WERI-Rb-1 (cell line): ENCODE data around the gene GTF2H3.
A peak's percentile ranks its signal among the peaks of the same experiment; 100 is the strongest.

Source experiments
- DNase-seq: peaks from one replicate; pipeline ENCODE4 v3.0.0-alpha.2; 2020
- H3K27ac ChIP-seq: fragments of 250-450 bp; sonication (Bioruptor Pico); 2 replicates; pipeline ENCODE4 v1.5.1; 2020; ENCODE audit warnings: mild to moderate bottlenecking, moderate library complexity
- H3K27me3 ChIP-seq: fragments of 250-450 bp; sonication (Bioruptor Pico); 2 replicates; pipeline ENCODE4 v1.5.1; 2021; ENCODE audit warnings: mild to moderate bottlenecking, low read depth, moderate library complexity; ENCODE audit not compliant: insufficient read depth, severe bottlenecking
- H3K36me3 ChIP-seq: fragments of 250-450 bp; sonication (Bioruptor Pico); 2 replicates; pipeline ENCODE4 v1.5.1; 2020; ENCODE audit warnings: mild to moderate bottlenecking, moderate library complexity
- H3K4me3 ChIP-seq: 2 replicates; pipeline ENCODE4 v1.5.1; 2011; ENCODE audit warnings: low read depth, mild to moderate bottlenecking, control low read depth, low read length
- H3K9me3 ChIP-seq: fragments of 250-450 bp; sonication (Bioruptor Pico); 2 replicates; pipeline ENCODE4 v1.5.1; 2021; ENCODE audit warnings: mild to moderate bottlenecking, moderate library complexity; ENCODE audit not compliant: severe bottlenecking
- CTCF ChIP-seq: IDR thresholded peaks from 2 replicates; pipeline ENCODE4 v1.5.1; 2011; ENCODE audit warnings: low read depth, mild to moderate bottlenecking, control low read depth, inconsistent platforms, low read length

GTF2H3 gene

GRCh38 chr12:123621619-123622530 is 11.8 kb upstream of the GTF2H3 start:
- DNase-seq = no peak
- Histone ChIP-seq H3K4me3 (no peak overlapping the region), H3K27ac (no peak overlapping the region), H3K27me3 (no peaks in the 10 kb centered on the region), H3K9me3 (no peaks in the 10 kb centered on the region), H3K36me3 (peaks cover 92% of the 10 kb centered on the region)
- no peak for TF ChIP-seq CTCF

GRCh38 chr12:123634142-123634561 is 523 bp downstream of the GTF2H3 start:
- peak overlapping the region; percentile 84 for H3K27ac ChIP-seq
- H3K9me3 ChIP-seq = no peaks in the 10 kb centered on the region
- H3K4me3 ChIP-seq = peak overlapping the region; percentile 100
- no peak for DNase-seq
- peaks cover 26% of the 10 kb centered on the region for H3K36me3 ChIP-seq
- TF ChIP-seq CTCF = no peak
- H3K27me3 ChIP-seq = no peaks in the 10 kb centered on the region

GRCh38 chr12:123643911-123644310 is 10.3 kb downstream of the GTF2H3 start:
- Histone ChIP-seq H3K27ac (no peak overlapping the region), H3K27me3 (no peaks in the 10 kb centered on the region), H3K36me3 (peaks cover 10% of the 10 kb centered on the region), H3K9me3 (no peaks in the 10 kb centered on the region), H3K4me3 (no peak overlapping the region)
- no peak for TF ChIP-seq CTCF
- DNase-seq = no peak

GRCh38 chr12:123645380-123645779 is 11.8 kb downstream of the GTF2H3 start:
- Histone ChIP-seq H3K27me3 (no peaks in the 10 kb centered on the region), H3K36me3 (peaks cover 10% of the 10 kb centered on the region), H3K4me3 (no peak overlapping the region), H3K27ac (no peak overlapping the region), H3K9me3 (no peaks in the 10 kb centered on the region)
- no peak for DNase-seq
- TF ChIP-seq CTCF = no peak

GRCh38 chr12:123645878-123646277 is 12.2 kb downstream of the GTF2H3 start:
- no peak for TF ChIP-seq CTCF
- no peak for DNase-seq
- peaks cover 10% of the 10 kb centered on the region for H3K36me3 ChIP-seq

More at GRCh38 chr12:123645878-123646277, 12.2 kb downstream of the GTF2H3 start:
- Histone ChIP-seq H3K4me3 (no peak overlapping the region), H3K27ac (no peak overlapping the region), H3K9me3 (no peaks in the 10 kb centered on the region), H3K27me3 (no peaks in the 10 kb centered on the region)
